GM12878 (cell line): Measurements from ENCODE around the gene ACYP2. TPM values are rescaled to one million over a fixed set of nuclear protein-coding genes. Genes with fewer than 3 reads are reported as not detected.

Experiments used
- ATAC-seq: fragments of 200-7000 bp; cut with Tn5 transposase; 3 replicates; pipeline ENCODE4 v1.9.1; 2020; ENCODE audit warnings: mild to moderate bottlenecking, moderate library complexity
- BruUV-seq: library from RNA; stranded (reverse); fragments of 400-500 nt; replicated peaks from 2 replicates; lab custom pipeline; 2021; lab: Mats Ljungman, UMichigan
- CTCF ChIA-PET: fragments of 300-600 bp; sonication (Branson Sonifier 250); formaldehyde crosslinking; extraction: SDS; loops from one replicate; lab custom pipeline; 2021; ENCODE audit warnings: inconsistent platforms; lab: Yijun Ruan, JAX
- POLR2A ChIA-PET: fragments of 350-600 bp; formaldehyde crosslinking; extraction: SDS; loops from one replicate; lab custom pipeline; 2021; ENCODE audit warnings: inconsistent platforms; lab: Charles Lee
- RAD21 ChIA-PET: fragments of 300-600 bp; sonication (Branson Sonifier 250); formaldehyde crosslinking; loops from one replicate; lab custom pipeline; 2023; ENCODE audit warnings: antibody characterized with exemption; ENCODE audit not compliant: unreplicated experiment; lab: Charles Lee
- SMC1A ChIA-PET: fragments of 300-600 bp; sonication (Branson Sonifier 250); formaldehyde crosslinking; loops from one replicate; lab custom pipeline; 2023; ENCODE audit not compliant: unreplicated experiment, uncharacterized antibody; lab: Charles Lee
- DNase-seq: peaks from one replicate; pipeline ENCODE4 v3.0.0-alpha.2; 2011; ENCODE audit warnings: low read depth, low spot score
- FAIRE-seq: peaks from 3 replicates; lab custom pipeline; 2011; peaks lifted over from hg19 to GRCh38; lab: Jason Lieb, UNC
- H2AFZ ChIP-seq: 2 replicates; pipeline ENCODE4 v1.6.0; 2011; ENCODE audit warnings: low read depth, low read length, control low read depth; ENCODE audit not compliant: control insufficient read depth
- H3K27ac ChIP-seq: 2 replicates; pipeline ENCODE4 v1.5.1; 2011; ENCODE audit warnings: control low read depth; ENCODE audit not compliant: control insufficient read depth, insufficient read depth
- H3K27me3 ChIP-seq, 2 experiments: replicated peaks in 1 of 2; 2 replicates each; pipeline versions ENCODE4 v1.6.0 to v1.6.1; 2011; ENCODE audit warnings: low read length in 1 of 2; ENCODE audit not compliant: control insufficient read depth in 2 of 2, insufficient read depth in 2 of 2
- H3K36me3 ChIP-seq, 2 experiments: 2 replicates each; pipeline ENCODE4 v1.5.1; 2011; ENCODE audit warnings: low read length in 1 of 2; ENCODE audit not compliant: control insufficient read depth in 2 of 2, insufficient read depth in 2 of 2
- H3K4me1 ChIP-seq: 2 replicates; pipeline ENCODE4 v1.6.1; 2011; ENCODE audit warnings: mild to moderate bottlenecking, low read length, moderate library complexity, mixed read lengths; ENCODE audit not compliant: control insufficient read depth, insufficient read depth
- H3K4me2 ChIP-seq: 2 replicates; pipeline ENCODE4 v1.6.0; 2011; ENCODE audit warnings: control low read depth; ENCODE audit not compliant: control insufficient read depth, insufficient read depth
- H3K4me3 ChIP-seq: fragments of 200-600 bp; sonication (generic); 2 replicates; pipeline ENCODE4 v1.5.1; 2016
- H3K79me2 ChIP-seq: 2 replicates; pipeline ENCODE4 v1.6.0; 2011; ENCODE audit warnings: low read length; ENCODE audit not compliant: control insufficient read depth, insufficient read depth
- H3K9ac ChIP-seq: 2 replicates; pipeline ENCODE4 v1.8.0; 2011; ENCODE audit warnings: low read length, control low read depth, mixed read lengths; ENCODE audit not compliant: control insufficient read depth, insufficient read depth
- H3K9me3 ChIP-seq: replicated peaks from 3 replicates; pipeline ENCODE4 v1.5.1; 2011; ENCODE audit warnings: mild to moderate bottlenecking, low read length; ENCODE audit not compliant: control insufficient read depth, insufficient read depth
- H4K20me1 ChIP-seq: 2 replicates; pipeline ENCODE4 v1.6.0; 2011; ENCODE audit not compliant: control insufficient read depth, insufficient read depth
- GABPA ChIP-seq: IDR thresholded peaks from 2 replicates; pipeline ENCODE4 v1.6.1; 2014; ENCODE audit warnings: antibody characterized with exemption, low read depth, mild to moderate bottlenecking, inconsistent platforms
- HDAC6 ChIP-seq: fragments of 200-600 bp; sonication (generic); IDR thresholded peaks from one replicate; pipeline ENCODE4 v1.8.0; 2017; ENCODE audit warnings: antibody characterized with exemption; ENCODE audit not compliant: unreplicated experiment
- KDM1A ChIP-seq: fragments of 200-600 bp; sonication (generic); IDR thresholded peaks from 2 replicates; pipeline ENCODE4 v1.6.1; 2016; ENCODE audit warnings: borderline replicate concordance
- LARP7 ChIP-seq: fragments of 450-650 bp; IDR thresholded peaks from 2 replicates; pipeline ENCODE4 v1.6.1; 2017; ENCODE audit warnings: mild to moderate bottlenecking
- NR2C1 ChIP-seq: fragments of 450-650 bp; IDR thresholded peaks from 2 replicates; pipeline ENCODE4 v1.6.1; 2017; ENCODE audit warnings: antibody characterized with exemption, mild to moderate bottlenecking, moderate library complexity
- POU2F2 ChIP-seq: IDR thresholded peaks from 3 replicates; pipeline ENCODE4 v1.6.1; 2011; ENCODE audit warnings: low read depth, mild to moderate bottlenecking, low read length, borderline replicate concordance
- RCOR1 ChIP-seq: conservative IDR thresholded peaks from 2 replicates; pipeline ENCODE4 v1.6.1; 2012; ENCODE audit warnings: low read depth, low read length, improper control_type of control experiment
- SIN3A ChIP-seq: IDR thresholded peaks from 2 replicates; pipeline ENCODE4 v1.6.1; 2012; ENCODE audit warnings: low read depth, low read length, improper control_type of control experiment
- STAT1 ChIP-seq: fragments of 450-650 bp; conservative IDR thresholded peaks from 2 replicates; pipeline ENCODE4 v1.6.1; 2014; ENCODE audit warnings: antibody characterized with exemption, mild to moderate bottlenecking
- TCF7 ChIP-seq: IDR thresholded peaks from 2 replicates; pipeline ENCODE4 v1.6.1; 2014; ENCODE audit warnings: antibody characterized with exemption, borderline replicate concordance
- WGBS: methylation state at CpG from one replicate; pipeline ENCODE4 v1.1.6; 2016; ENCODE audit warnings: low lambda C conversion rate; ENCODE audit not compliant: insufficient replicate concordance, insufficient coverage; ENCODE audit errors: missing lambda C conversion rate; 5-methylcytosine and 5-hydroxymethylcytosine counted together
- in situ Hi-C: fragments of 300-500 bp; cut with MboI; formaldehyde crosslinking; loops from 9 replicates; pipeline ENCODE4 v1.14.3; 2018; ENCODE audit warnings: mixed read lengths
- intact Hi-C: fragments of 100-400 bp; cut with micrococcal nuclease; formaldehyde crosslinking; loops from one replicate; pipeline ENCODE4 v1.14.2; 2022; ENCODE audit not compliant: unreplicated experiment
- polyA plus RNA-seq, 11 experiments: library from polyadenylated mRNA; depleted of rRNA in 4 of 11; unstranded in 6 of 11; stranded (reverse) in 5 of 11; fragments of >200 nt; fragmentation: Nextera tagmentation in 4 of 11; fragmentation: Illumina TruSeq in 1 of 11; extraction: Ambion mirVana in 4 of 11; extraction: Trizol in 1 of 11; gene quantifications; 1 replicate in 1 of 11; 2 replicates in 10 of 11; pipeline versions ENCODE4 v1.2.1 to v1.2.3, GENCODE V29; 2011 to 2016; ENCODE audit warnings: inconsistent platforms in 2 of 11, missing spikeins in 2 of 11, low read depth in 1 of 11
- total RNA-seq, 4 experiments: library from RNA; depleted of rRNA in 3 of 4; stranded (reverse); fragments of >200 nt in 3 of 4; fragmentation: Illumina TruSeq in 1 of 4; extraction: Trizol in 1 of 4; gene quantifications; 2 replicates each; pipeline versions ENCODE4 v1.2.1 to v1.2.3, GENCODE V29; 2013 to 2021
- TF ChIP-seq, protein P1 (sequence below): IDR thresholded peaks from 2 replicates; pipeline ENCODE4 v1.6.1; 2012; ENCODE audit warnings: mild to moderate bottlenecking, low read depth, low read length
- TF ChIP-seq, protein P2 (sequence below): fragments of 450-650 bp; conservative IDR thresholded peaks from 2 replicates; pipeline ENCODE4 v1.6.1; 2017; ENCODE audit warnings: mild to moderate bottlenecking, moderate library complexity
- TF ChIP-seq, protein P3 (sequence below): fragments of 150-350 bp; IDR thresholded peaks from 2 replicates; pipeline ENCODE4 v1.6.1; 2016; ENCODE audit warnings: low read depth, low read length

ACYP2 gene
- total and polyA plus RNA-seq, 10 of the 15 experiments (the other 5 are each of a cell fraction or from before 2014, with no cell fraction given), result 4.2 to 16.3 (median 9.0) TPM

DNA sequence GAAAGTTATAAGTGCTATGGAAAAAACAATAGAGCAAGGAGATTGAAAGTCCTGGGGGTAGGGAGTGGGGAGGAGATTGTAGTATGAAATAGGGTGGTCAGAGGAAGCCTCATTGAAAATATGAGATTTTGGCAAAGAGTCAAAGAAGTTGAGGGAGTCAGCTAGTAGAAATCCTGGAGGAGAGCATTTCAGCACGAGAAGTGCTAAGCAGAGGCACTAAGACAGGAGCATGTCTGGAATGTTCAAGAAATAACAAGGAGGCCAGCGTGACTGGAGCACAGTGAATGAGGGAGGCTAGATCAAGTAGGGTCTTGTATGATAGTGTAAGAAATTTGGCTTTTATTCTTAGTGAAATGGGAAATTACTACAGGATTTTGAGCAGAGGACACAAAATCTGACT is 142.8 kb downstream of the ACYP2 start:
- no peak for DNase-seq
- no peaks in the 10 kb centered on the region for H3K27me3 ChIP-seq
- ChIA-PET SMC1A (no interaction called here), POLR2A (no interaction called here), CTCF (no interaction called here), RAD21 (no interaction called here)
- in situ Hi-C loops (no loop called here), intact Hi-C loops (no loop called here)
- peaks cover 6% of the 10 kb centered on the region for H3K4me1 ChIP-seq
- no peak for ATAC-seq
- WGBS, result 26% methylated on average over 2 of the region's 2 CpGs
- no peak overlapping the region for H3K9ac ChIP-seq
- H3K79me2 ChIP-seq, result no peaks in the 10 kb centered on the region
- no peaks in the 10 kb centered on the region; the same call in 2 of the 3 replicates for H3K9me3 ChIP-seq
- no TSS peak for BruUV-seq
- H3K36me3 ChIP-seq, result no peaks in the 10 kb centered on the region
- no peaks in the 10 kb centered on the region for H4K20me1 ChIP-seq
- H3K27ac ChIP-seq, result no peak overlapping the region
- no peak overlapping the region for H3K4me3 ChIP-seq
- no peak for FAIRE-seq
- no peak overlapping the region for H3K4me2 ChIP-seq
- H2AFZ ChIP-seq, result no peak overlapping the region
- TF ChIP-seq HDAC6 (no peak), SIN3A (no peak), LARP7 (no peak), NR2C1 (no peak), STAT1 (no peak), TCF7 (no peak), RCOR1 (no peak), GABPA (no peak), KDM1A (no peak), POU2F2 (no peak)
- TF ChIP-seq, protein P1, sequence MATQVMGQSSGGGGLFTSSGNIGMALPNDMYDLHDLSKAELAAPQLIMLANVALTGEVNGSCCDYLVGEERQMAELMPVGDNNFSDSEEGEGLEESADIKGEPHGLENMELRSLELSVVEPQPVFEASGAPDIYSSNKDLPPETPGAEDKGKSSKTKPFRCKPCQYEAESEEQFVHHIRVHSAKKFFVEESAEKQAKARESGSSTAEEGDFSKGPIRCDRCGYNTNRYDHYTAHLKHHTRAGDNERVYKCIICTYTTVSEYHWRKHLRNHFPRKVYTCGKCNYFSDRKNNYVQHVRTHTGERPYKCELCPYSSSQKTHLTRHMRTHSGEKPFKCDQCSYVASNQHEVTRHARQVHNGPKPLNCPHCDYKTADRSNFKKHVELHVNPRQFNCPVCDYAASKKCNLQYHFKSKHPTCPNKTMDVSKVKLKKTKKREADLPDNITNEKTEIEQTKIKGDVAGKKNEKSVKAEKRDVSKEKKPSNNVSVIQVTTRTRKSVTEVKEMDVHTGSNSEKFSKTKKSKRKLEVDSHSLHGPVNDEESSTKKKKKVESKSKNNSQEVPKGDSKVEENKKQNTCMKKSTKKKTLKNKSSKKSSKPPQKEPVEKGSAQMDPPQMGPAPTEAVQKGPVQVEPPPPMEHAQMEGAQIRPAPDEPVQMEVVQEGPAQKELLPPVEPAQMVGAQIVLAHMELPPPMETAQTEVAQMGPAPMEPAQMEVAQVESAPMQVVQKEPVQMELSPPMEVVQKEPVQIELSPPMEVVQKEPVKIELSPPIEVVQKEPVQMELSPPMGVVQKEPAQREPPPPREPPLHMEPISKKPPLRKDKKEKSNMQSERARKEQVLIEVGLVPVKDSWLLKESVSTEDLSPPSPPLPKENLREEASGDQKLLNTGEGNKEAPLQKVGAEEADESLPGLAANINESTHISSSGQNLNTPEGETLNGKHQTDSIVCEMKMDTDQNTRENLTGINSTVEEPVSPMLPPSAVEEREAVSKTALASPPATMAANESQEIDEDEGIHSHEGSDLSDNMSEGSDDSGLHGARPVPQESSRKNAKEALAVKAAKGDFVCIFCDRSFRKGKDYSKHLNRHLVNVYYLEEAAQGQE, result no peak
- TF ChIP-seq, protein P2, sequence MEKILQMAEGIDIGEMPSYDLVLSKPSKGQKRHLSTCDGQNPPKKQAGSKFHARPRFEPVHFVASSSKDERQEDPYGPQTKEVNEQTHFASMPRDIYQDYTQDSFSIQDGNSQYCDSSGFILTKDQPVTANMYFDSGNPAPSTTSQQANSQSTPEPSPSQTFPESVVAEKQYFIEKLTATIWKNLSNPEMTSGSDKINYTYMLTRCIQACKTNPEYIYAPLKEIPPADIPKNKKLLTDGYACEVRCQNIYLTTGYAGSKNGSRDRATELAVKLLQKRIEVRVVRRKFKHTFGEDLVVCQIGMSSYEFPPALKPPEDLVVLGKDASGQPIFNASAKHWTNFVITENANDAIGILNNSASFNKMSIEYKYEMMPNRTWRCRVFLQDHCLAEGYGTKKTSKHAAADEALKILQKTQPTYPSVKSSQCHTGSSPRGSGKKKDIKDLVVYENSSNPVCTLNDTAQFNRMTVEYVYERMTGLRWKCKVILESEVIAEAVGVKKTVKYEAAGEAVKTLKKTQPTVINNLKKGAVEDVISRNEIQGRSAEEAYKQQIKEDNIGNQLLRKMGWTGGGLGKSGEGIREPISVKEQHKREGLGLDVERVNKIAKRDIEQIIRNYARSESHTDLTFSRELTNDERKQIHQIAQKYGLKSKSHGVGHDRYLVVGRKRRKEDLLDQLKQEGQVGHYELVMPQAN, result no peak
- TF ChIP-seq, protein P3, sequence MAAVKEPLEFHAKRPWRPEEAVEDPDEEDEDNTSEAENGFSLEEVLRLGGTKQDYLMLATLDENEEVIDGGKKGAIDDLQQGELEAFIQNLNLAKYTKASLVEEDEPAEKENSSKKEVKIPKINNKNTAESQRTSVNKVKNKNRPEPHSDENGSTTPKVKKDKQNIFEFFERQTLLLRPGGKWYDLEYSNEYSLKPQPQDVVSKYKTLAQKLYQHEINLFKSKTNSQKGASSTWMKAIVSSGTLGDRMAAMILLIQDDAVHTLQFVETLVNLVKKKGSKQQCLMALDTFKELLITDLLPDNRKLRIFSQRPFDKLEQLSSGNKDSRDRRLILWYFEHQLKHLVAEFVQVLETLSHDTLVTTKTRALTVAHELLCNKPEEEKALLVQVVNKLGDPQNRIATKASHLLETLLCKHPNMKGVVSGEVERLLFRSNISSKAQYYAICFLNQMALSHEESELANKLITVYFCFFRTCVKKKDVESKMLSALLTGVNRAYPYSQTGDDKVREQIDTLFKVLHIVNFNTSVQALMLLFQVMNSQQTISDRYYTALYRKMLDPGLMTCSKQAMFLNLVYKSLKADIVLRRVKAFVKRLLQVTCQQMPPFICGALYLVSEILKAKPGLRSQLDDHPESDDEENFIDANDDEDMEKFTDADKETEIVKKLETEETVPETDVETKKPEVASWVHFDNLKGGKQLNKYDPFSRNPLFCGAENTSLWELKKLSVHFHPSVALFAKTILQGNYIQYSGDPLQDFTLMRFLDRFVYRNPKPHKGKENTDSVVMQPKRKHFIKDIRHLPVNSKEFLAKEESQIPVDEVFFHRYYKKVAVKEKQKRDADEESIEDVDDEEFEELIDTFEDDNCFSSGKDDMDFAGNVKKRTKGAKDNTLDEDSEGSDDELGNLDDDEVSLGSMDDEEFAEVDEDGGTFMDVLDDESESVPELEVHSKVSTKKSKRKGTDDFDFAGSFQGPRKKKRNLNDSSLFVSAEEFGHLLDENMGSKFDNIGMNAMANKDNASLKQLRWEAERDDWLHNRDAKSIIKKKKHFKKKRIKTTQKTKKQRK, result no peak
